IPS DF 19.7 (cell line): Measurements from ENCODE around the gene OOSP4B.
"Not testable (repeated sequence)": the region's sequence is repeated elsewhere in the genome, so short reads cannot be mapped to it uniquely, and the experiment has no call there.

Source experiments
- DNase-seq: peaks from one replicate; pipeline ENCODE4 v3.0.0-alpha.2; 2013; ENCODE audit warnings: low read depth, low spot score

The OOSP4B gene

GRCh38 chr11:60059521-60060240 lies 42.7 kb downstream of the OOSP4B start:
- no peak for DNase-seq

- DNase-seq: no peak
Measured at GRCh38 chr11:60064111-60064510, 47.1 kb downstream of the OOSP4B start.

GRCh38 chr11:60065801-60066200 lies 48.8 kb downstream of the OOSP4B start:
- no peak for DNase-seq

GRCh38 chr11:60069450-60069849 lies 52.5 kb downstream of the OOSP4B start:
- DNase-seq: no peak

GRCh38 chr11:60071644-60072043 lies 54.7 kb downstream of the OOSP4B start:
- DNase-seq: not testable (repeated sequence)

- DNase-seq: no peak
Measured at GRCh38 chr11:60077216-60077817, 60.3 kb downstream of the OOSP4B start.

- DNase-seq: no peak
Measured at GRCh38 chr11:60077981-60078380, 61.0 kb downstream of the OOSP4B start.

GRCh38 chr11:60078745-60079144 lies 61.8 kb downstream of the OOSP4B start:
- DNase-seq: no peak

- DNase-seq: no peak
Measured at GRCh38 chr11:60080535-60080934, 63.6 kb downstream of the OOSP4B start.
